HPDE6-E6E7 (cell line): ENCODE data around the gene C11orf21.

Source experiments
- DNase-seq: peaks from one replicate; pipeline ENCODE4 v3.0.0; 2011; ENCODE audit warnings: missing footprints; ENCODE audit errors: extremely low spot score

The C11orf21 gene

GRCh38 chr11:2320568-2321310 lies 19.0 kb upstream of the C11orf21 start:
- DNase-seq: no peak

- no peak for DNase-seq
These were observed 18.2 kb upstream of the C11orf21 start for GRCh38 chr11:2319791-2320472.

GRCh38 chr11:2318707-2319106 lies 17.0 kb upstream of the C11orf21 start:
- DNase-seq: no peak

- no peak for DNase-seq
These were observed 16.4 kb upstream of the C11orf21 start for GRCh38 chr11:2318123-2318522.

GRCh38 chr11:2317354-2318050 lies 15.8 kb upstream of the C11orf21 start:
- DNase-seq: no peak

- DNase-seq: no peak
These were observed 15.2 kb upstream of the C11orf21 start for GRCh38 chr11:2316963-2317244.

GRCh38 chr11:2316169-2316962 lies 14.6 kb upstream of the C11orf21 start:
- no peak for DNase-seq

- DNase-seq: no peak
These were observed 13.9 kb upstream of the C11orf21 start for GRCh38 chr11:2315395-2316168.

- DNase-seq: no peak
These were observed 13.0 kb upstream of the C11orf21 start for GRCh38 chr11:2314525-2315394.

GRCh38 chr11:2314136-2314524 lies 12.4 kb upstream of the C11orf21 start:
- DNase-seq: no peak

- DNase-seq: no peak
These were observed 11.6 kb upstream of the C11orf21 start for GRCh38 chr11:2313051-2313951.

GRCh38 chr11:2312232-2313042 lies 10.7 kb upstream of the C11orf21 start:
- DNase-seq: no peak

GRCh38 chr11:2311353-2312133 lies 9.8 kb upstream of the C11orf21 start:
- DNase-seq: no peak

GRCh38 chr11:2310786-2311352 lies 9.2 kb upstream of the C11orf21 start:
- DNase-seq: no peak

GRCh38 chr11:2310073-2310785 lies 8.5 kb upstream of the C11orf21 start:
- DNase-seq: no peak

GRCh38 chr11:2309251-2310072 lies 7.7 kb upstream of the C11orf21 start:
- no peak for DNase-seq
